Activated T-helper 1 cell treated with anti-CD3 and anti-CD28 coated beads, Interleukin-12 subunit alpha, Interleukin-12 subunit beta, Interleukin-2, Interleukin-4 antibody, amounts not matched to agents 30 ng/mL and 10 ng/mL and 1 ng/mL, durations not matched to agents 14 hours and 24 hours and 36 hours (primary cell): ENCODE data around the gene ZFAND3. TPM values are rescaled to one million over a fixed set of nuclear protein-coding genes. Genes with fewer than 3 reads are reported as not detected.

Experiments
- DNase-seq: peaks from one replicate; pipeline ENCODE4 v3.0.0; 2021; ENCODE audit warnings: low spot score
- H3K27ac Mint-ChIP-seq: one replicate; pipeline ENCODE4 v1.8.0; 2021; ENCODE audit warnings: mild to moderate bottlenecking, mixed read lengths
- H3K27me3 Mint-ChIP-seq: one replicate; pipeline ENCODE4 v1.8.0; 2022; ENCODE audit warnings: mild to moderate bottlenecking, moderate library complexity, mixed read lengths; ENCODE audit not compliant: insufficient read depth
- H3K36me3 Mint-ChIP-seq: one replicate; pipeline ENCODE4 v1.8.0; 2021; ENCODE audit warnings: low read depth, mixed read lengths
- H3K4me1 Mint-ChIP-seq: one replicate; pipeline ENCODE4 v1.8.0; 2021; ENCODE audit warnings: low read depth, mixed read lengths
- H3K4me3 Mint-ChIP-seq: one replicate; pipeline ENCODE4 v1.8.0; 2021; ENCODE audit warnings: mild to moderate bottlenecking, moderate library complexity, mixed read lengths
- H3K9me3 Mint-ChIP-seq: one replicate; pipeline ENCODE4 v1.8.0; 2021; ENCODE audit warnings: mixed read lengths
- intact Hi-C: fragments of 100-400 bp; cut with micrococcal nuclease; formaldehyde crosslinking; loops from one replicate; pipeline ENCODE4 v1.15.1; 2024
- total RNA-seq: library from RNA; stranded (reverse); gene quantifications from 2 replicates; pipeline ENCODE4 v1.2.3, GENCODE V29; 2022

ZFAND3 gene, protein sequence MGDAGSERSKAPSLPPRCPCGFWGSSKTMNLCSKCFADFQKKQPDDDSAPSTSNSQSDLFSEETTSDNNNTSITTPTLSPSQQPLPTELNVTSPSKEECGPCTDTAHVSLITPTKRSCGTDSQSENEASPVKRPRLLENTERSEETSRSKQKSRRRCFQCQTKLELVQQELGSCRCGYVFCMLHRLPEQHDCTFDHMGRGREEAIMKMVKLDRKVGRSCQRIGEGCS
- 36.9 and 44.1 TPM in 2 replicates for total RNA-seq

DNA sequence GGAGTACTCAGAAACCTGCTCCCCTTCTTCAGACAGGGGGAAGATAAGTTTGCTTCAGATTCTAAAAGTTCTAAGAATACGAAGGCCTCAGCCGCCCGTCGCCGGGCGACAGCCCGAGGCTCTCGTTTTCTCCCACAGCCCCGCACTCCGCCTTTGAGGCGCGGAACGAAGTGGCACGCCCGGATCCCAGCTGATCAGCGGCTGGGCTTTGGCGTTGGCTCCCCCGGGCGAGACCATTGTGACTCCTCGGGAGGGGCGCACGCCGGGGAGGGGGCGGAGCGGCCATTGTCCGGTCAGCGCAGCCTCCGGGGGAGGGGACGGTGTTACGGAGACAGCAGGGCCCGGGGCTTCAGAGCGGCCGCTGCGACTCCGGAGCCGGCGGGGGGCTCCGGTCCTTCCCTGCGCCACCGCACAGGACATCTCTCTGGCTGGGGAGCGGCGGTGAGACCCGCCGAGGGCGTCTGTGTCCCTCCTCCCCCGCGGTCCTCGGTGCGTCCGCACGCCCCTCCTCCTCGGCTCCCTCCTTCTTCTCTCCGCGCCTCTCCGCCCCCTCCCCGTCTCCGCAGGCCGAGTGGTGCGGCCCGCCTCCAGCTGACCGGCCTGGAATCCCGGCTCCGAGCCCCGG is at the start of gene ZFAND3:
TSS of gene ZFAND3 (plus strand) at position 551 of the 625 bp plus-strand sequence. CDS start 219 bp downstream, outside the sequence.
- peaks cover 9% of the 10 kb centered on the region for H3K27me3 Mint-ChIP-seq

DNA sequence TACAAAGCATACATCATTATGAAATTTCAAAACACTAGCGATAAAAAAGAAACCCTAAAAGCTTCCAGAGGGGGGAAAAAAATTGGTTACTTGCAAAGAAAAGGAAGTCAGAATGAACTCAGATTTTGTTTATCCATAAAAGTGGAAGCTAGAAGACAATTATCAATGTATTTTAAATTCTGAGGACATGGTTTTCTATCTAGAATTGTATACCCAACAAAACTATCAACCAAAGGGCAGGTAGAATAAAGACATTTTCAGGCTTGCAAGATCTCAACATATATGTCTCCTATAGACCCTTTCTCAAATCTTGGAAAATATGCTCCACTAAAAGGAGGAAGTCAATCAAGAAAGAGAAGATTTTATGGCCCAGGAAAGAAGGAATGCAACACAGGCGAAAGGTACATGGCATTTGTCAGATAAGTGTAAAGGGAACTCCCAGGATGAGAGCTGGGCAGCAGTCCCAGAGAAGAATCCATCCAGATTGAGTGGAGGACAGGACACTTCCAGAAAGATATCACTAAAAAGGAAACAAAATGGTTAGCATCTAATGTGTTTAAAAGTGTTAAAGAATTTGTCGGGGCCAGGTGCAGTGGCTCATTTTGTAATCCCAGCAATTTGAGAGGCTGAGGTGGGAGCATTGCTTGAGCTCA is 45.4 kb upstream of the ZFAND3 start:
- no peak for DNase-seq
- H3K27me3 Mint-ChIP-seq: peaks cover 8% of the 10 kb centered on the region
- H3K36me3 Mint-ChIP-seq: no peaks in the 10 kb centered on the region
- H3K27ac Mint-ChIP-seq: no peak overlapping the region
- intact Hi-C loops: no loop called here
- no peaks in the 10 kb centered on the region for H3K4me1 Mint-ChIP-seq
- H3K4me3 Mint-ChIP-seq: no peak overlapping the region
- H3K9me3 Mint-ChIP-seq: peaks cover 4% of the 10 kb centered on the region

More for the DNA sequence above, at the start of gene ZFAND3:
- intact Hi-C loops: loop anchor here (1.0 to 5.0 kb wide), 7 partner anchors 28 to 386 kb away; partner anchors contain the start of genes CCDC167, CMTR1 and MDGA1
- peak; percentile 93 for DNase-seq
- Mint-ChIP-seq H3K9me3 (no peaks in the 10 kb centered on the region), H3K4me1 (peaks cover 52% of the 10 kb centered on the region), H3K4me3 (peak within 1 kb of the TSS; percentile 95), H3K27ac (peak within 1 kb of the TSS; percentile 97), H3K36me3 (peaks cover 6% of the 10 kb centered on the region)

GRCh38 chr6:37776566-37776965 is 43.0 kb upstream of the ZFAND3 start:
- Mint-ChIP-seq H3K4me1 (no peaks in the 10 kb centered on the region), H3K27me3 (peaks cover 8% of the 10 kb centered on the region), H3K9me3 (peaks cover 4% of the 10 kb centered on the region), H3K27ac (no peak overlapping the region), H3K36me3 (no peaks in the 10 kb centered on the region), H3K4me3 (no peak overlapping the region)
- intact Hi-C loops: no loop called here
- DNase-seq: no peak

- Mint-ChIP-seq H3K36me3 (no peaks in the 10 kb centered on the region), H3K9me3 (peaks cover 4% of the 10 kb centered on the region), H3K4me3 (no peak overlapping the region), H3K27me3 (peaks cover 13% of the 10 kb centered on the region), H3K4me1 (no peaks in the 10 kb centered on the region), H3K27ac (no peak overlapping the region)
- intact Hi-C loops: no loop called here
- DNase-seq: no peak
Measured at GRCh38 chr6:37777272-37777834, 42.2 kb upstream of the ZFAND3 start.

GRCh38 chr6:37779111-37779800 is 40.3 kb upstream of the ZFAND3 start:
- no peaks in the 10 kb centered on the region for H3K9me3 Mint-ChIP-seq
- intact Hi-C loops: no loop called here
- no peak for DNase-seq
- no peak overlapping the region for H3K4me3 Mint-ChIP-seq
- peaks cover 18% of the 10 kb centered on the region for H3K27me3 Mint-ChIP-seq
- H3K27ac Mint-ChIP-seq: no peak overlapping the region
- peaks cover 12% of the 10 kb centered on the region for H3K4me1 Mint-ChIP-seq
- H3K36me3 Mint-ChIP-seq: peaks cover 2% of the 10 kb centered on the region

- Mint-ChIP-seq H3K36me3 (peaks cover 2% of the 10 kb centered on the region), H3K9me3 (no peaks in the 10 kb centered on the region), H3K4me3 (no peak overlapping the region), H3K27ac (no peak overlapping the region), H3K27me3 (peaks cover 25% of the 10 kb centered on the region), H3K4me1 (peaks cover 18% of the 10 kb centered on the region)
- intact Hi-C loops: no loop called here
- DNase-seq: no peak
Measured at GRCh38 chr6:37779902-37780628, 39.5 kb upstream of the ZFAND3 start.

DNA sequence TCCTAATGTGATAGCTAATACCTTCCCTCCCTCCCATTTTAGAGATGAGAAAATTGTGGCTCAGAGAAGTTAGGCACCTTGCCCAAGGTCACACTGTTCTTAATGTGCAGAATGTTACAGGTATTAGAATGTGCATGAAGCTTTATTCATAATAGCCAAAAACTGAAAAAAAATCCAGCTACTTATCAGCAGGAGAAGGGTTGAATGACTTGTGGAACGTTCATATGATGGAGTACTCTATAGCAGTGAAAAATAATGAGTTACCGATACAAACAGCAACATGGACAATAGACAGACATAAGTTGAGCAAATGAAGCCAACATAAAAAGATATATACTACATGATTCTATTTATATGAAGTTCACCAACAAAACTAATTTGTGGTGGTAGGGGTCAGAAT is 37.7 kb upstream of the ZFAND3 start:
- Mint-ChIP-seq H3K36me3 (peaks cover 2% of the 10 kb centered on the region), H3K27ac (no peak overlapping the region), H3K9me3 (no peaks in the 10 kb centered on the region), H3K4me3 (no peak overlapping the region), H3K27me3 (peaks cover 23% of the 10 kb centered on the region), H3K4me1 (peaks cover 18% of the 10 kb centered on the region)
- no peak for DNase-seq
- intact Hi-C loops: no loop called here

DNA sequence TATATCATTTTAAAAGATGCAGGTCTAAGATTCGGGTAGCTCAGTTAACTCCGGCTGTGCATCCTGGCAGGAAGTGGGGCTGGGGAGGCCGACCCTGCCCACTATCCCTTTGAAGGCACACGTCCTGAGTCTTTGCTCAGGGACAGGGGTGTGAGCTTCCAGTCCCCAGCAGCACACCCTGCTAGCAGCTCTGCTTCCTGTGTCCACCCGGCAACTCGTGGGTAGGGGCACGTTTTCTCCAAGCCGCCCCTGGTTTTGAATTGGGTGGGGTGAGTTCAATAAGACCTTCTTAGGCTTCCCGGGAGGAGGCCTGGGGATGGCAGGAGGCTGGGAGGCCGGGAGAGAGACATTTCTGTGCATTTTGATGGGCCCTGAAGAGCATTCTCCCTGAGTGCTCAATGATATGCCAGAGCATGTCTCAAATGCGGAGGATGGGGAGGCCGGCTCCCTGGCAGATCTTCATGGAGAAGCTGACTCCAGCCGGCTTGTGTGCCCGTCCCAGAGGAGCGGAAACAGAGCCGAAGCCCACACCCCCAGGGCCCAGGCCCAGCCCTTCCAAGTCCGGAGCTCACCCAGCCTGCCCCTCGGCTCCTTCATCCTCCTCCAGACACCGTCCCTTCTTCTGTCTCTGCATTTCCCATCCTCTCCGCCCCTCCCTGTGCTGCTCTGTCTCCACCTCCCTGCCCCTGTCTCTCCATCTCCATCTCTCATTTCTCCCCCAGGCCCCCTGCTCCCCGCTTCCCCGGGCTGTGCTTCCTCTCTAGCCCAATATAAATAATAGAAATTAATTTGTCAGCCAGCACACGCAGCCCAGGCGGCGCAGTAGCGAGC is 36.3 kb upstream of the ZFAND3 start:
- intact Hi-C loops: no loop called here
- H3K36me3 Mint-ChIP-seq: peaks cover 2% of the 10 kb centered on the region
- H3K4me1 Mint-ChIP-seq: peaks cover 18% of the 10 kb centered on the region
- peaks cover 23% of the 10 kb centered on the region for H3K27me3 Mint-ChIP-seq
- H3K27ac Mint-ChIP-seq: no peak overlapping the region
- no peak for DNase-seq
- peak overlapping the region; percentile 72 for H3K4me3 Mint-ChIP-seq
- no peaks in the 10 kb centered on the region for H3K9me3 Mint-ChIP-seq

DNA sequence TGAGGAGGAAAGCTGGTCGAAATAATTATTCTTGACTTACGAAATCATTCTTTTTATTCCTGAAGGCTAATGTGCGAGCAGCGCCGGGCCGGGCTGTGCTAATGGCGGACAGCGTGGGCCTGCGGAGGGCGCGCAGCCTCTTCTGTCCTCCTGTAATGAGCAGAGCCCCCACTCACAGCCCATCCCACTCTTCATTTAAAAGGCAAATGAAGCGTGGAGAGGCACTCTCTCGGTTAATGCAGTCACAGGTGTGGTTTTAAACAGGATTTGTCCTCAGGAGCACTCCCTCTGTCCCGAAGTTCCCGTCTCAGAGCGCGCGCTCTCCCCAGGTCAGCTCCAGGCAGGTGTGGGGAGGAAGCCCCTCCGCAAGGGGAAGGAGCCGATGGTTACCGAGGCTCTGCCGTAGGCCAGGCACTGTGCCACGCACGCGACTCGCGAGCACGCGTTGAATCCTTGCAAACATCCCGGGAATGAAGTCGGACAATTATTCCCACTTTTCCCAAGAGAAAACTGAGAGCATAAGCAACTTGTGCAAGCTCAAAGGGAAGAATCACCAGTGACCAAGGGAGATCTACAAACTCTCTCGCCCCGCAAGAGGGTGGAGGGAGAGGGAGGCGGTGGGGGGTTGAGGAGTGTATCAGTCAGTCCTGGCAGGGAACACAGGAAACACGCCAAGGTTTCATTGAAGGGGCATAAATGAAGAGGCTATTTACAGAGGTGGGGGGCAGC is 35.5 kb upstream of the ZFAND3 start:
- no peak overlapping the region for H3K27ac Mint-ChIP-seq
- intact Hi-C loops: no loop called here

GRCh38 chr6:37784585-37784967 is 35.0 kb upstream of the ZFAND3 start:
- intact Hi-C loops: no loop called here
- Mint-ChIP-seq H3K9me3 (no peaks in the 10 kb centered on the region), H3K27me3 (peaks cover 23% of the 10 kb centered on the region), H3K4me1 (peaks cover 18% of the 10 kb centered on the region), H3K4me3 (no peak overlapping the region), H3K36me3 (peaks cover 2% of the 10 kb centered on the region), H3K27ac (no peak overlapping the region)
- DNase-seq: no peak

More for the DNA sequence above, 35.5 kb upstream of the ZFAND3 start:
- DNase-seq: no peak
- Mint-ChIP-seq H3K4me1 (peaks cover 18% of the 10 kb centered on the region), H3K36me3 (peaks cover 2% of the 10 kb centered on the region), H3K9me3 (no peaks in the 10 kb centered on the region), H3K27me3 (peaks cover 23% of the 10 kb centered on the region), H3K4me3 (peak overlapping the region; percentile 72)

GRCh38 chr6:37785002-37785662 is 34.4 kb upstream of the ZFAND3 start:
- peaks cover 23% of the 10 kb centered on the region for H3K27me3 Mint-ChIP-seq
- peaks cover 18% of the 10 kb centered on the region for H3K4me1 Mint-ChIP-seq
- peaks cover 2% of the 10 kb centered on the region for H3K36me3 Mint-ChIP-seq
- no peak overlapping the region for H3K27ac Mint-ChIP-seq
- DNase-seq: no peak
- no peaks in the 10 kb centered on the region for H3K9me3 Mint-ChIP-seq
- H3K4me3 Mint-ChIP-seq: no peak overlapping the region
- intact Hi-C loops: no loop called here
